AG04450 (cell line): ENCODE measurements around the gene CLTRN. TPM values are rescaled to one million over a fixed set of nuclear protein-coding genes. Genes with fewer than 3 reads are reported as not detected.

ENCODE experiments used
- CTCF ChIA-PET: fragments of 300-600, 350-600 bp; formaldehyde crosslinking; extraction: SDS; loops from one replicate; lab custom pipeline; 2022; ENCODE audit warnings: antibody characterized with exemption, inconsistent platforms; lab: Charles Lee
- POLR2A ChIA-PET: fragments of 350-600 bp; formaldehyde crosslinking; extraction: SDS; loops from one replicate; lab custom pipeline; 2021; ENCODE audit warnings: antibody characterized with exemption, inconsistent platforms; lab: Yijun Ruan, JAX
- DNase-seq: peaks from one replicate; pipeline ENCODE4 v3.0.0-alpha.2; 2011; ENCODE audit warnings: low read depth, low spot score
- H3K27ac ChIP-seq: one replicate; pipeline ENCODE4 v1.5.1; 2012; ENCODE audit warnings: low read depth, low read length, control low read depth
- H3K27me3 ChIP-seq: one replicate; pipeline ENCODE4 v1.6.0; 2012; ENCODE audit warnings: low read length; ENCODE audit not compliant: control insufficient read depth, insufficient read depth
- H3K4me3 ChIP-seq: 2 replicates; pipeline ENCODE4 v1.5.1; 2011; ENCODE audit warnings: mild to moderate bottlenecking, low read depth, low read length, control low read depth
- H3K9me3 ChIP-seq: 2 replicates; pipeline ENCODE4 v1.5.1; 2012; ENCODE audit warnings: low read length; ENCODE audit not compliant: control insufficient read depth, insufficient read depth
- CTCF ChIP-seq: IDR thresholded peaks from 2 replicates; pipeline ENCODE4 v1.5.1; 2011; ENCODE audit warnings: low read depth, low read length, control low read depth, inconsistent platforms
- polyA plus RNA-seq: library from polyadenylated mRNA; depleted of rRNA; stranded (reverse); fragments of >200 nt; gene quantifications from 2 replicates; pipeline ENCODE4 v1.2.3, GENCODE V29; 2011

Gene CLTRN
- polyA plus RNA-seq, 1 experiment, result 0.29 TPM

- Histone ChIP-seq H3K9me3 (no peaks in the 10 kb centered on the region), H3K4me3 (no peak overlapping the region), H3K27me3 (no peaks in the 10 kb centered on the region), H3K27ac (no peak overlapping the region)
- ChIA-PET POLR2A (no interaction called here), CTCF (interaction anchor here (1.0 kb wide), 1 partner anchor 8 kb away, joined by 3 read pairs; no protein-coding TSS in a partner anchor)
- TF ChIP-seq CTCF, result no peak
- no peak for DNase-seq
Measured at GRCh38 chrX:15694941-15695451, 30.4 kb upstream of the CLTRN start.

- Histone ChIP-seq H3K27ac (no peak overlapping the region), H3K4me3 (no peak overlapping the region), H3K27me3 (no peaks in the 10 kb centered on the region), H3K9me3 (no peaks in the 10 kb centered on the region)
- TF ChIP-seq CTCF, result peak; percentile 67
- ChIA-PET CTCF (interaction anchor here (0.6 to 1.3 kb wide), 9 partner anchors 8 to 1010 kb away, joined by 3 to 5 read pairs (median 4); no protein-coding TSS in a partner anchor), POLR2A (no interaction called here)
- DNase-seq, result no peak
Measured at GRCh38 chrX:15686818-15687685, 22.4 kb upstream of the CLTRN start.

GRCh38 chrX:15683193-15683592, 18.6 kb upstream of the CLTRN start:
- no peak overlapping the region for H3K4me3 ChIP-seq
- no peak for TF ChIP-seq CTCF
- ChIA-PET CTCF (no interaction called here), POLR2A (no interaction called here)
- H3K27me3 ChIP-seq, result no peaks in the 10 kb centered on the region
- no peak overlapping the region for H3K27ac ChIP-seq
- no peak for DNase-seq
- no peaks in the 10 kb centered on the region for H3K9me3 ChIP-seq

GRCh38 chrX:15681433-15681832, 16.8 kb upstream of the CLTRN start:
- DNase-seq, result no peak
- CTCF ChIA-PET, result no interaction called here
- no peaks in the 10 kb centered on the region for H3K9me3 ChIP-seq
- no peak overlapping the region for H3K27ac ChIP-seq
- POLR2A ChIA-PET, result no interaction called here
- no peak overlapping the region for H3K4me3 ChIP-seq
- TF ChIP-seq CTCF, result no peak
- no peaks in the 10 kb centered on the region for H3K27me3 ChIP-seq

- TF ChIP-seq CTCF, result no peak
- no peak overlapping the region for H3K4me3 ChIP-seq
- no peaks in the 10 kb centered on the region for H3K9me3 ChIP-seq
- H3K27ac ChIP-seq, result no peak overlapping the region
- ChIA-PET POLR2A (interaction anchor here (1.0 kb wide), 1 partner anchor 58 kb away, joined by 3 read pairs; no protein-coding TSS in a partner anchor), CTCF (no interaction called here)
- no peaks in the 10 kb centered on the region for H3K27me3 ChIP-seq
- DNase-seq, result no peak
Measured at GRCh38 chrX:15680401-15680800, 15.8 kb upstream of the CLTRN start.
